Neural cell (in vitro differentiated cells): ENCODE data around the gene KLF13. TPM values are rescaled to one million over a fixed set of nuclear protein-coding genes. Genes with fewer than 3 reads are reported as not detected.

ENCODE experiments used
- H2AFZ ChIP-seq: fragments of 200-600, 300-800 bp; sonication (generic), shearing (Covaris generic); 2 replicates; pipeline ENCODE4 v1.6.0; 2014; ENCODE audit warnings: low read depth, mild to moderate bottlenecking, antibody characterized with exemption, low read length, moderate library complexity
- H3F3A ChIP-seq: fragments of 200-600 bp; shearing (Covaris generic); 2 replicates; pipeline ENCODE4 v1.6.1; 2016; ENCODE audit warnings: mild to moderate bottlenecking, moderate library complexity, mixed read lengths, antibody characterized with exemption, low read length; ENCODE audit not compliant: insufficient read depth, poor library complexity, severe bottlenecking
- H3K27ac ChIP-seq: fragments of 200-600, 300-800 bp; sonication (generic), shearing (Covaris generic); 2 replicates; pipeline ENCODE4 v1.5.1; 2014; ENCODE audit warnings: mild to moderate bottlenecking, low read length, moderate library complexity
- H3K27me3 ChIP-seq: fragments of 300-800, 200-600 bp; sonication (generic), shearing (Covaris generic); 2 replicates; pipeline ENCODE4 v1.6.0; 2014; ENCODE audit warnings: mild to moderate bottlenecking, low read depth, low read length, moderate library complexity; ENCODE audit not compliant: insufficient read depth
- H3K36me3 ChIP-seq: fragments of 300-800, 200-600 bp; sonication (generic), shearing (Covaris generic); 2 replicates; pipeline ENCODE4 v1.5.1; 2014; ENCODE audit warnings: mild to moderate bottlenecking, antibody characterized with exemption, low read length, moderate library complexity; ENCODE audit not compliant: insufficient read depth
- H3K4me2 ChIP-seq: fragments of 300-800, 200-600 bp; sonication (generic), shearing (Covaris generic); 2 replicates; pipeline ENCODE4 v1.6.0; 2014; ENCODE audit warnings: mild to moderate bottlenecking, low read length
- H3K4me3 ChIP-seq: fragments of 300-800, 200-600 bp; sonication (generic), shearing (Covaris generic); 2 replicates; pipeline ENCODE4 v1.5.1; 2014; ENCODE audit warnings: mild to moderate bottlenecking, low read length, moderate library complexity
- H3K79me2 ChIP-seq: fragments of 200-600 bp; shearing (Covaris generic); replicated peaks from 2 replicates; pipeline ENCODE4 v1.6.0; 2014; ENCODE audit warnings: mild to moderate bottlenecking, low read length, moderate library complexity; ENCODE audit not compliant: insufficient read depth
- H3K9ac ChIP-seq: fragments of 300-800, 200-600 bp; sonication (generic), shearing (Covaris generic); 2 replicates; pipeline ENCODE4 v1.6.1; 2016; ENCODE audit warnings: mild to moderate bottlenecking, low read length, mixed read lengths
- H3K9me2 ChIP-seq: fragments of 200-600 bp; shearing (Covaris generic); 2 replicates; pipeline ENCODE4 v1.6.1; 2016; ENCODE audit warnings: mild to moderate bottlenecking, low read length, mixed read lengths; ENCODE audit not compliant: insufficient read depth
- H3K9me3 ChIP-seq: fragments of 200-600, 300-800 bp; sonication (generic), shearing (Covaris generic); 2 replicates; pipeline ENCODE4 v1.6.1; 2016; ENCODE audit warnings: mild to moderate bottlenecking, mixed run types, low read length, moderate library complexity, mixed read lengths
- H4K20me1 ChIP-seq: fragments of 200-600 bp; shearing (Covaris generic); 2 replicates; pipeline ENCODE4 v1.6.1; 2016; ENCODE audit warnings: mild to moderate bottlenecking, mixed run types; ENCODE audit not compliant: insufficient read depth
- CTCF ChIP-seq: fragments of 450-650 bp; IDR thresholded peaks from 2 replicates; pipeline ENCODE4 v1.5.1; 2014; ENCODE audit warnings: antibody characterized with exemption, mild to moderate bottlenecking, moderate library complexity; ENCODE audit not compliant: poor library complexity, severe bottlenecking
- EP300 ChIP-seq: fragments of 450-650 bp; conservative IDR thresholded peaks from 2 replicates; pipeline ENCODE4 v1.6.1; 2014; ENCODE audit warnings: antibody characterized with exemption, mild to moderate bottlenecking, moderate library complexity; ENCODE audit not compliant: poor library complexity, severe bottlenecking
- EZH2 ChIP-seq: fragments of 200-600, 300-800 bp; shearing (Covaris generic), sonication (generic); IDR thresholded peaks from 2 replicates; pipeline ENCODE4 v1.6.1; 2014; ENCODE audit warnings: antibody characterized with exemption, low read length, borderline replicate concordance, mild to moderate bottlenecking; ENCODE audit not compliant: insufficient read depth, poor library complexity, severe bottlenecking
- MXI1 ChIP-seq: fragments of 450-650 bp; conservative IDR thresholded peaks from 2 replicates; pipeline ENCODE4 v1.6.1; 2014; ENCODE audit warnings: antibody characterized with exemption, mild to moderate bottlenecking; ENCODE audit not compliant: poor library complexity, severe bottlenecking
- POLR2AphosphoS5 ChIP-seq: IDR thresholded peaks from 2 replicates; pipeline ENCODE4 v1.6.1; 2012
- RAD21 ChIP-seq: fragments of 450-650 bp; conservative IDR thresholded peaks from 2 replicates; pipeline ENCODE4 v1.6.1; 2014; ENCODE audit warnings: antibody characterized with exemption, mild to moderate bottlenecking, moderate library complexity
- REST ChIP-seq: IDR thresholded peaks from 2 replicates; pipeline ENCODE4 v1.6.1; 2012; ENCODE audit warnings: borderline replicate concordance
- TAF1 ChIP-seq: IDR thresholded peaks from 2 replicates; pipeline ENCODE4 v1.6.1; 2012; ENCODE audit warnings: low read depth
- polyA plus RNA-seq: library from polyadenylated mRNA; depleted of rRNA; stranded (reverse); fragments of >200 nt; gene quantifications from 2 replicates; pipeline ENCODE4 v1.2.3, GENCODE V29; 2014

Gene KLF13
- polyA plus RNA-seq, 1 donor from 2014 or later = 17.0 TPM

- Histone ChIP-seq H3K4me2 (no peak overlapping the region), H3K4me3 (no peak overlapping the region), H3F3A (no peaks in the 10 kb centered on the region), H4K20me1 (no peaks in the 10 kb centered on the region), H3K9ac (no peak overlapping the region), H2AFZ (no peak overlapping the region), H3K36me3 (no peaks in the 10 kb centered on the region), H3K9me2 (no peaks in the 10 kb centered on the region), H3K27ac (no peak overlapping the region), H3K79me2 (peaks cover 7% of the 10 kb centered on the region), H3K27me3 (no peaks in the 10 kb centered on the region), H3K9me3 (no peaks in the 10 kb centered on the region)
- no peak for TF ChIP-seq REST
- TF ChIP-seq MXI1 = no peak
- no peak for TF ChIP-seq POLR2AphosphoS5
- TF ChIP-seq CTCF = no peak
- TF ChIP-seq TAF1 = no peak
- TF ChIP-seq RAD21 = no peak
- no peak for TF ChIP-seq EZH2
- TF ChIP-seq EP300 = no peak
These were observed 47.9 kb downstream of the KLF13 start for GRCh38 chr15:31374489-31374888.

GRCh38 chr15:31374986-31375385 is 48.4 kb downstream of the KLF13 start:
- no peak overlapping the region for H3K4me2 ChIP-seq
- no peak overlapping the region for H3K4me3 ChIP-seq
- H4K20me1 ChIP-seq = no peaks in the 10 kb centered on the region
- no peak overlapping the region for H2AFZ ChIP-seq
- H3F3A ChIP-seq = no peaks in the 10 kb centered on the region
- H3K79me2 ChIP-seq = peaks cover 7% of the 10 kb centered on the region
- TF ChIP-seq REST (no peak), EZH2 (no peak), TAF1 (no peak), MXI1 (no peak)
- no peaks in the 10 kb centered on the region for H3K27me3 ChIP-seq
- H3K27ac ChIP-seq = no peak overlapping the region
- no peak overlapping the region for H3K9ac ChIP-seq
- H3K36me3 ChIP-seq = no peaks in the 10 kb centered on the region
- H3K9me3 ChIP-seq = no peaks in the 10 kb centered on the region
- H3K9me2 ChIP-seq = no peaks in the 10 kb centered on the region
